Tibial nerve (tissue), 4 donors: ENCODE data around the gene MICU2. TPM values are rescaled to one million over a fixed set of nuclear protein-coding genes. Genes with fewer than 3 reads are reported as not detected.
"Not testable (repeated sequence)": the region's sequence is repeated elsewhere in the genome, so short reads cannot be mapped to it uniquely, and the experiment has no call there.

Experiments
- DNase-seq, 2 donors: peaks; one replicate each; pipeline ENCODE4 v3.0.0-alpha.2; 2019; ENCODE audit warnings: low spot score in 2 of 2
- H3K27ac ChIP-seq, 4 donors: fragments of 200-600 bp; sonication (generic) in 3 of 4; one replicate each; pipeline ENCODE4 v1.5.1; 2017 to 2019; ENCODE audit warnings: mild to moderate bottlenecking in 1 of 4
- H3K27me3 ChIP-seq, 2 donors: fragments of 200-600 bp; sonication (generic) in 1 of 2; one replicate each; pipeline versions ENCODE4 v1.5.1 to v1.6.0; 2017 to 2019
- H3K36me3 ChIP-seq, 3 donors: fragments of 200-600 bp; sonication (generic); one replicate each; pipeline ENCODE4 v1.5.1; 2018 to 2019
- H3K4me1 ChIP-seq, 4 donors: fragments of 200-600 bp; sonication (generic) in 3 of 4; one replicate each; pipeline ENCODE4 v1.5.1; 2017 to 2019
- H3K4me3 ChIP-seq, 4 donors: fragments of 200-600 bp; sonication (generic) in 3 of 4; one replicate each; pipeline ENCODE4 v1.5.1; 2017 to 2019; ENCODE audit warnings: mild to moderate bottlenecking in 1 of 4, moderate library complexity in 1 of 4
- H3K9me3 ChIP-seq, 4 donors: fragments of 200-600 bp; sonication (generic) in 3 of 4; one replicate each; pipeline ENCODE4 v1.5.1; 2017 to 2019
- CTCF ChIP-seq, 5 experiments: fragments of 200-600 bp in 3 of 5; fragments of 450-650 bp in 2 of 5; sonication (generic) in 3 of 5; IDR thresholded peaks; one replicate each; pipeline ENCODE4 v1.5.1; 2016 to 2019; ENCODE audit warnings: antibody characterized with exemption in 5 of 5, mild to moderate bottlenecking in 3 of 5, moderate library complexity in 2 of 5
- EP300 ChIP-seq, 2 donors: sonication (generic); formaldehyde crosslinking; IDR thresholded peaks; one replicate each; pipeline ENCODE4 v1.6.1; 2017; ENCODE audit warnings: antibody characterized with exemption in 2 of 2, mild to moderate bottlenecking in 1 of 2
- POLR2A ChIP-seq, 2 donors: fragments of 450-650 bp; IDR thresholded peaks; one replicate each; pipeline ENCODE4 v1.6.1; 2017; ENCODE audit warnings: antibody characterized with exemption in 2 of 2, mild to moderate bottlenecking in 2 of 2, moderate library complexity in 2 of 2
- WGBS, 2 donors: methylation state at CpG; one replicate each; pipeline ENCODE4 v1.1.5; 2018; 5-methylcytosine and 5-hydroxymethylcytosine counted together
- total RNA-seq, 4 donors: library from RNA; depleted of rRNA; stranded (reverse); fragments of >200 nt; gene quantifications; one replicate each; pipeline ENCODE4 v1.1.0, GENCODE V29; 2016

Gene MICU2
- total RNA-seq, 4 donors from 2014 or later, result 57.3 to 85.2 (median 71.1) TPM

GRCh38 chr13:21557995-21558394, 46.0 kb downstream of the MICU2 start:
- H3K27ac ChIP-seq, result no peak overlapping the region
- no peak overlapping the region for H3K4me3 ChIP-seq
- no peak for DNase-seq
- TF ChIP-seq CTCF (IDR thresholded peaks at IDR 0.05) (no peak), EP300 (IDR thresholded peaks at IDR 0.05) (no peak), POLR2A (IDR thresholded peaks at IDR 0.05) (no peak)
- peaks cover 0 to 16% (median 2%) of the 10 kb centered on the region in 3 donors for H3K36me3 ChIP-seq
- 71 to 78% methylated on average over 2 of the region's 2 CpGs for WGBS, 2 donors
- H3K27me3 ChIP-seq, result no peaks in the 10 kb centered on the region
- no peaks in the 10 kb centered on the region for H3K9me3 ChIP-seq
- peaks cover 0 to 4% (median 0%) of the 10 kb centered on the region in 4 donors for H3K4me1 ChIP-seq

- Histone ChIP-seq H3K36me3 (peaks cover 0 to 6% (median 0%) of the 10 kb centered on the region in 3 donors), H3K4me1 (peaks cover 0 to 4% (median 0%) of the 10 kb centered on the region in 4 donors), H3K4me3 (no peak overlapping the region), H3K9me3 (no peaks in the 10 kb centered on the region), H3K27ac (no peak overlapping the region), H3K27me3 (no peaks in the 10 kb centered on the region)
- TF ChIP-seq EP300 (IDR thresholded peaks at IDR 0.05) (no peak), CTCF (IDR thresholded peaks at IDR 0.05) (no peak), POLR2A (IDR thresholded peaks at IDR 0.05) (no peak)
- no peak for DNase-seq
These were observed 47.9 kb downstream of the MICU2 start for GRCh38 chr13:21556051-21556450.

GRCh38 chr13:21553261-21553660, 50.7 kb downstream of the MICU2 start:
- DNase-seq, H3K4me1 ChIP-seq, H3K27ac ChIP-seq, H3K27me3 ChIP-seq, H3K36me3 ChIP-seq, H3K9me3 ChIP-seq, H3K4me3 ChIP-seq: not testable (repeated sequence)
- WGBS, 2 donors, result 52 to 54% methylated on average over 2 of the region's 2 CpGs

- Histone ChIP-seq H3K36me3 (no peaks in the 10 kb centered on the region), H3K27ac (no peak overlapping the region), H3K4me1 (no peaks in the 10 kb centered on the region), H3K27me3 (no peaks in the 10 kb centered on the region), H3K9me3 (no peaks in the 10 kb centered on the region), H3K4me3 (no peak overlapping the region)
- TF ChIP-seq EP300 (IDR thresholded peaks at IDR 0.05), result no peak
- no peak for TF ChIP-seq POLR2A (IDR thresholded peaks at IDR 0.05)
- no peak for TF ChIP-seq CTCF (IDR thresholded peaks at IDR 0.05)
- no peak for DNase-seq
- WGBS, 2 donors, result 95 to 97% methylated on average over 2 of the region's 2 CpGs
These were observed 53.1 kb downstream of the MICU2 start for GRCh38 chr13:21550918-21551317.

GRCh38 chr13:21549633-21550032, 54.3 kb downstream of the MICU2 start:
- Histone ChIP-seq H3K36me3 (peaks cover 0 to 11% (median 0%) of the 10 kb centered on the region in 3 donors), H3K4me3 (no peak overlapping the region), H3K9me3 (no peaks in the 10 kb centered on the region), H3K27me3 (no peaks in the 10 kb centered on the region), H3K4me1 (no peaks in the 10 kb centered on the region), H3K27ac (no peak overlapping the region)
- DNase-seq, result no peak
- WGBS, 2 donors, result 76 to 86% methylated on average over 2 of the region's 2 CpGs
- TF ChIP-seq POLR2A (IDR thresholded peaks at IDR 0.05), result no peak

GRCh38 chr13:21548577-21548976, 55.4 kb downstream of the MICU2 start:
- Histone ChIP-seq H3K4me1 (no peaks in the 10 kb centered on the region), H3K4me3 (no peak overlapping the region), H3K36me3 (peaks cover 0 to 13% (median 0%) of the 10 kb centered on the region in 3 donors), H3K27ac (no peak overlapping the region), H3K27me3 (no peaks in the 10 kb centered on the region), H3K9me3 (no peaks in the 10 kb centered on the region)
- 92 to 93% methylated on average over 5 of the region's 5 CpGs for WGBS, 2 donors
- no peak for DNase-seq
- TF ChIP-seq CTCF (IDR thresholded peaks at IDR 0.05) (no peak), EP300 (IDR thresholded peaks at IDR 0.05) (no peak), POLR2A (IDR thresholded peaks at IDR 0.05) (no peak)
